Forelimb muscle (tissue), 1 donor: Measurements from ENCODE around the gene ADAMTS5. TPM values are rescaled to one million over a fixed set of nuclear protein-coding genes. Genes with fewer than 3 reads are reported as not detected.

Experiments used
- DNase-seq: peaks from one replicate; pipeline ENCODE4 v3.0.0-alpha.2; 2013; ENCODE audit warnings: low read depth
- polyA plus RNA-seq: library from polyadenylated mRNA; unstranded; fragments of 120-200 nt; gene quantifications from one replicate; pipeline ENCODE4 v1.2.1, GENCODE V29; 2013; ENCODE audit not compliant: insufficient read length

The ADAMTS5 gene
- polyA plus RNA-seq, 1 donor, result 12.1 TPM

GRCh38 chr21:26887251-26887650 is 79.6 kb downstream of the ADAMTS5 start:
- DNase-seq, result no peak

- no peak for DNase-seq
These were observed 82.5 kb downstream of the ADAMTS5 start for GRCh38 chr21:26884436-26884835.

GRCh38 chr21:26883768-26884167 is 83.1 kb downstream of the ADAMTS5 start:
- DNase-seq, result no peak

GRCh38 chr21:26881504-26882228 is 85.2 kb downstream of the ADAMTS5 start:
- DNase-seq, result no peak

- DNase-seq, result no peak
These were observed 89.9 kb downstream of the ADAMTS5 start for GRCh38 chr21:26877018-26877417.

- DNase-seq, result no peak
These were observed 92.5 kb downstream of the ADAMTS5 start for GRCh38 chr21:26874347-26874746.

Other genes with a start within 250 kb of the ADAMTS5 start
- 16.8 TPM for gene ADAMTS1, start 121.7 kb downstream of the ADAMTS5 start, polyA plus RNA-seq